ENCODE results near the gene TTLL5. TPM values are rescaled to one million over a fixed set of nuclear protein-coding genes. Genes with fewer than 3 reads are reported as not detected.

The TTLL5 gene
- total and polyA plus RNA-seq, 2 of the 13 experiments (the other 11 are each of a cell fraction or from before 2014, with no cell fraction given) = 11.8 to 18.8 TPM

- TF ChIP-seq ZBTB40 (IDR thresholded peaks at IDR 0.05) (no peak), ZBTB40 (CRISPR knock-in tag; IDR thresholded peaks at IDR 0.05) (no peak), LRRFIP1 (CRISPR knock-in tag; conservative IDR thresholded peaks at IDR 0.05) (no peak), ZNF260 (CRISPR knock-in tag; IDR thresholded peaks at IDR 0.05; ENCODE audit: borderline replicate concordance, low read depth) (no peak), ZNF841 (CRISPR knock-in tag; IDR thresholded peaks at IDR 0.05; ENCODE audit: borderline replicate concordance) (no peak)
These were observed 59.1 kb downstream of the TTLL5 start (continued) for GRCh38 chr14:75720116-75720515.
